Calu3 (cell line): ENCODE data around the gene TRDN. TPM values are rescaled to one million over a fixed set of nuclear protein-coding genes. Genes with fewer than 3 reads are reported as not detected.
"Not testable (repeated sequence)": the region's sequence is repeated elsewhere in the genome, so short reads cannot be mapped to it uniquely, and the experiment has no call there.

ENCODE experiments used
- BruUV-seq: library from RNA; stranded (reverse); fragments of 400-500 nt; replicated peaks from 2 replicates; lab custom pipeline; 2021; lab: Mats Ljungman, UMichigan
- CTCF ChIA-PET: fragments of 300-600 bp; sonication (Branson Sonifier 250); formaldehyde crosslinking; loops from one replicate; lab custom pipeline; 2022; ENCODE audit warnings: antibody characterized with exemption; lab: Charles Lee
- DNase-seq: peaks from one replicate; pipeline ENCODE4 v3.0.0; 2022
- H3K27ac Mint-ChIP-seq: one replicate; pipeline ENCODE4 v1.8.0; 2022; ENCODE audit warnings: mixed read lengths; ENCODE audit not compliant: unreplicated experiment
- H3K27me3 Mint-ChIP-seq: one replicate; pipeline ENCODE4 v1.8.0; 2022; ENCODE audit warnings: mixed read lengths; ENCODE audit not compliant: unreplicated experiment
- H3K36me3 Mint-ChIP-seq: one replicate; pipeline ENCODE4 v1.8.0; 2022; ENCODE audit warnings: mild to moderate bottlenecking, moderate library complexity, mixed read lengths; ENCODE audit not compliant: insufficient read depth, unreplicated experiment
- H3K4me1 Mint-ChIP-seq: one replicate; pipeline ENCODE4 v1.8.0; 2022; ENCODE audit warnings: mild to moderate bottlenecking, low read depth, mixed read lengths; ENCODE audit not compliant: unreplicated experiment
- H3K4me3 Mint-ChIP-seq: one replicate; pipeline ENCODE4 v1.8.0; 2022; ENCODE audit warnings: mild to moderate bottlenecking, low read depth, moderate library complexity, mixed read lengths; ENCODE audit not compliant: unreplicated experiment
- H3K9me3 Mint-ChIP-seq: one replicate; pipeline ENCODE4 v1.8.0; 2022; ENCODE audit warnings: low read depth, mixed read lengths; ENCODE audit not compliant: unreplicated experiment
- intact Hi-C: fragments of 100-400 bp; cut with micrococcal nuclease; formaldehyde crosslinking; loops from one replicate; pipeline ENCODE4 v1.10.0; 2022; ENCODE audit not compliant: unreplicated experiment
- total RNA-seq: library from RNA; stranded (reverse); gene quantifications from 2 replicates; pipeline ENCODE4 v1.2.3, GENCODE V29; 2022
- TF ChIP-seq, protein P1 (sequence below): fragments of 200-600 bp; IDR thresholded peaks from one replicate; pipeline ENCODE4 v1.8.0; 2022; ENCODE audit warnings: antibody characterized with exemption; ENCODE audit not compliant: unreplicated experiment

TRDN gene
- total RNA-seq, 1 experiment from 2014 or later: not detected

DNA sequence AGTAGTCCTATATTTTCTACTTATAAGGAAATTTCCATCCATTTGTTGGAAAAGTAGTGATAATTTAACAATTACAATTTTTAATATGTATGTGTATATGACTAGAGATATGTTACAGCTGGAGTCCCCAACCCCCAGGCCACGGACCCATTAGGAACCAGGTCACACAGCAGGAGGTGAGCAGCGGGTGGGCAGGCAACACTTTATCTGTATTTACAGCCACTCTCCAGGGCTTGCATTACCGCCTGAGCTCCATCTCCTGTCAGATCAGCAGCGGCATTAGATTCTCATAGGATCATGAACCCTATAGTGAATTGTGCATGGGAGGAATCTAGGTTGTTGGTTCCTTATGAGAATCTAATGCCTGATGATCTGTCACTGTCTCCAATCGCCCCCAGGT is 46.8 kb downstream of the TRDN start:
- H3K4me3 Mint-ChIP-seq: no peak overlapping the region
- TF ChIP-seq, protein P1, sequence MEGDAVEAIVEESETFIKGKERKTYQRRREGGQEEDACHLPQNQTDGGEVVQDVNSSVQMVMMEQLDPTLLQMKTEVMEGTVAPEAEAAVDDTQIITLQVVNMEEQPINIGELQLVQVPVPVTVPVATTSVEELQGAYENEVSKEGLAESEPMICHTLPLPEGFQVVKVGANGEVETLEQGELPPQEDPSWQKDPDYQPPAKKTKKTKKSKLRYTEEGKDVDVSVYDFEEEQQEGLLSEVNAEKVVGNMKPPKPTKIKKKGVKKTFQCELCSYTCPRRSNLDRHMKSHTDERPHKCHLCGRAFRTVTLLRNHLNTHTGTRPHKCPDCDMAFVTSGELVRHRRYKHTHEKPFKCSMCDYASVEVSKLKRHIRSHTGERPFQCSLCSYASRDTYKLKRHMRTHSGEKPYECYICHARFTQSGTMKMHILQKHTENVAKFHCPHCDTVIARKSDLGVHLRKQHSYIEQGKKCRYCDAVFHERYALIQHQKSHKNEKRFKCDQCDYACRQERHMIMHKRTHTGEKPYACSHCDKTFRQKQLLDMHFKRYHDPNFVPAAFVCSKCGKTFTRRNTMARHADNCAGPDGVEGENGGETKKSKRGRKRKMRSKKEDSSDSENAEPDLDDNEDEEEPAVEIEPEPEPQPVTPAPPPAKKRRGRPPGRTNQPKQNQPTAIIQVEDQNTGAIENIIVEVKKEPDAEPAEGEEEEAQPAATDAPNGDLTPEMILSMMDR: no peak
- BruUV-seq: no TSS peak
- no peaks in the 10 kb centered on the region for H3K4me1 Mint-ChIP-seq
- CTCF ChIA-PET: interaction anchor here (0.6 kb wide), 1 partner anchor 18 kb away, joined by 3 read pairs; no protein-coding TSS in a partner anchor
- H3K27me3 Mint-ChIP-seq: peaks cover 16% of the 10 kb centered on the region
- H3K36me3 Mint-ChIP-seq: no peaks in the 10 kb centered on the region
- H3K9me3 Mint-ChIP-seq: no peaks in the 10 kb centered on the region
- no peak overlapping the region for H3K27ac Mint-ChIP-seq
- no peak for DNase-seq
- intact Hi-C loops: no loop called here

DNA sequence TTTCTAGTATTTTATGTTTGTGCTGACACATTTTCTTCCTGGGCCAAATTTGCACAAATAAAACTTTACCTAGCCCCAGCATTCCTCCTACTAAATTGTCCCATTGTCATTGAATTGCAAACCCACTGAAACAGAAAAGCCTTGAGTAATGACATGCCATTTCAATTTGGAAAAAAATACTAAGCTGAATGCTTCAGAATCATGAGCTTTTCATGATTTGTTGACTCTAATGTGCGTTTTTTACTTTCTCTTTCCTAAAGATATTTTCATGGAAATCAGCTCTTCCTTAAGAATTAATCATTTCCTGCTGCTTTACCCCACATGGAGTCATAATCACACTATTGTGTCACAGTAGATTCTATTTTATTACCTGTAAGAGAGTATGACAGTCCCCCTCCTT is 47.4 kb downstream of the TRDN start:
- H3K4me1 Mint-ChIP-seq: no peaks in the 10 kb centered on the region
- BruUV-seq: no TSS peak
- TF ChIP-seq, protein P1: no peak
- no peaks in the 10 kb centered on the region for H3K9me3 Mint-ChIP-seq
- CTCF ChIA-PET: interaction anchor here (0.6 to 0.8 kb wide), 3 partner anchors 14 to 167 kb away, joined by 3 read pairs; no protein-coding TSS in a partner anchor
- H3K27me3 Mint-ChIP-seq: peaks cover 16% of the 10 kb centered on the region
- no peaks in the 10 kb centered on the region for H3K36me3 Mint-ChIP-seq
- no peak overlapping the region for H3K27ac Mint-ChIP-seq
- DNase-seq: no peak
- H3K4me3 Mint-ChIP-seq: no peak overlapping the region
- intact Hi-C loops: no loop called here

DNA sequence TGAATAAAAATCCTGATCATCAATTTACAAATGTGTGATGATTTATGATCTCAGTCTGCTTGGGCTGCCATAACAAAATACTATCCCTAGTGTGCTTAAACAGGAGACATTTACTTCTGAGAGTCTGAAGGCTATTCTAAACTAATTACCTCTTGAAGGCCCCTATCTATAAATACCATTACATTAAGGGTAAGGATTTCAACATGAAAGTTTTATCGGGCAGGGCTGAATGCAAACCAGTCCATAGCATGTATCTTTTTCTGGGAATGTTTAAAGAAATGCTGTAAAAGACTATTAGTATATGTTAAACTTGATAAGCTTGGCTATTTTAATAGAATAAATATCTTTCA is 48.2 kb downstream of the TRDN start:
- TF ChIP-seq, protein P1: no peak
- no peak overlapping the region for H3K4me3 Mint-ChIP-seq
- H3K9me3 Mint-ChIP-seq: no peaks in the 10 kb centered on the region
- CTCF ChIA-PET: interaction anchor here (0.6 kb wide), 1 partner anchor 168 kb away, joined by 3 read pairs; no protein-coding TSS in a partner anchor
- BruUV-seq: no TSS peak
- peaks cover 16% of the 10 kb centered on the region for H3K27me3 Mint-ChIP-seq
- intact Hi-C loops: no loop called here
- no peak overlapping the region for H3K27ac Mint-ChIP-seq
- H3K36me3 Mint-ChIP-seq: no peaks in the 10 kb centered on the region
- no peak for DNase-seq
- no peaks in the 10 kb centered on the region for H3K4me1 Mint-ChIP-seq

DNA sequence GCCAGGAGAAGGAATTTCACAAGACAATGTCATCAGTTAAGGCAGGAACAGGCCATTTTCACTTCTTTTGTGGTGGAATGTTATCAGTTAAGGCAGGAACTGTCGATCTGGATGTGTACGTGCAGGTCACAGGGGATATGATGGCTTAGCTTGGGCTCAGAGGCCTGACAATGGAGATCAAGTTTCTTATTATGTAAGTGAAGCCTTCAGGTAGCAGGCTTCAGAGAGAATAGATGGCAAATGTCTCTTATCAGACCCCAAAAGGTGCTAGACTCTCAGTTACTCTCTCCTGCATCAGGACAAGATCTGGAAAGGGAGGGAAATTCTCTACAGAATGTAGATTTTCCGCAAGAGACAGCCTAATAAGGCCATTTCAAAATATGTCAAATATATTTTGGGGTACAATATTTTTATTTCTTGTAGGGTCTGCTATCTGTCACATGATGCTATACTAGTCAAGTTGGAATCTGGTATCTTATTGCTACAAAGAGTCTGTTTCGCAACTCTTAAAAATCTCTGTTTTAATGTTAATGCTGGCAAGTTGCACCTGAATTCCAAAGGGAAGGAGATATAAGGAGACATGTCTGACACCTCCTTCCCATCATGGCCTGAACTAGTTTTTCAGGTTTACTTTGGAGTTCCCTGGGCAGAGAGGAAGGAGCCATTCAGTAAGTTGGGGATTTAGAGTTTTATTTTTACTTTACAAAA is 48.8 kb downstream of the TRDN start:
- no peak for DNase-seq
- H3K4me3 Mint-ChIP-seq: no peak overlapping the region
- H3K36me3 Mint-ChIP-seq: no peaks in the 10 kb centered on the region
- TF ChIP-seq, protein P1: no peak
- CTCF ChIA-PET: no interaction called here
- H3K9me3 Mint-ChIP-seq: no peaks in the 10 kb centered on the region
- intact Hi-C loops: no loop called here
- no TSS peak for BruUV-seq
- H3K27ac Mint-ChIP-seq: no peak overlapping the region
- H3K27me3 Mint-ChIP-seq: peaks cover 16% of the 10 kb centered on the region
- H3K4me1 Mint-ChIP-seq: no peaks in the 10 kb centered on the region

DNA sequence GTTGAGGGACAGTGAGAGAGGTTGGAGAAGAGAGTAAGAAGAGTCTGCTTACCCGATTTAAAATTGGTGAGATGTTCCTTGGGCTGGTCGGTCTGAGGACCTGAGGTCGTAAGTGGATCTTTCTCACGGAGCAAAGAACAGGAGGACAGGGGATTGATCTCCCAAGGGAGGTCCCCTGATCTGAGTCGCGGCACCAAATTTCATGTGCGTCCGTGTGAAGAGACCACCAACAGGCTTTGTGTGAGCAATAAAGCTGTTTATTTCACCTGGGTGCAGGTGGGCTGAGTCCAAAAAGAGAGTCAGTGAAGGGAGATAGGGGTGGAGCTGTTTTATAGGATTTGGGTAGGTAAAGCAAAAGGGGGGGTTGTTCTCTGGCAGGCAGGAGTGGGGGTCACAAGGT is 49.3 kb downstream of the TRDN start:
- H3K36me3 Mint-ChIP-seq: not testable (repeated sequence)

More for the DNA sequence above, 49.3 kb downstream of the TRDN start:
- H3K9me3 Mint-ChIP-seq, DNase-seq, BruUV-seq, intact Hi-C loops, H3K4me3 Mint-ChIP-seq, H3K4me1 Mint-ChIP-seq, CTCF ChIA-PET, H3K27ac Mint-ChIP-seq: not testable (repeated sequence)
- peaks cover 16% of the 10 kb centered on the region for H3K27me3 Mint-ChIP-seq
